NB4 (cell line): ENCODE measurements around the gene ADAMTS2.

Experiments
- MYC ChIP-seq: IDR thresholded peaks from 2 replicates; pipeline ENCODE4 v1.6.1; 2011; ENCODE audit warnings: low read depth, low read length
- POLR2A ChIP-seq: IDR thresholded peaks from 2 replicates; pipeline ENCODE4 v1.6.1; 2011; ENCODE audit warnings: mild to moderate bottlenecking; ENCODE audit not compliant: insufficient read length; ENCODE audit errors: extremely low read depth
- TF ChIP-seq, protein P1 (sequence below): IDR thresholded peaks from one replicate; pipeline ENCODE4 v1.5.1; 2012; ENCODE audit warnings: low read depth, low read length
- TF ChIP-seq, protein P2 (sequence below): IDR thresholded peaks from 2 replicates; pipeline ENCODE4 v1.6.1; 2011; ENCODE audit warnings: low read depth, low read length

DNA sequence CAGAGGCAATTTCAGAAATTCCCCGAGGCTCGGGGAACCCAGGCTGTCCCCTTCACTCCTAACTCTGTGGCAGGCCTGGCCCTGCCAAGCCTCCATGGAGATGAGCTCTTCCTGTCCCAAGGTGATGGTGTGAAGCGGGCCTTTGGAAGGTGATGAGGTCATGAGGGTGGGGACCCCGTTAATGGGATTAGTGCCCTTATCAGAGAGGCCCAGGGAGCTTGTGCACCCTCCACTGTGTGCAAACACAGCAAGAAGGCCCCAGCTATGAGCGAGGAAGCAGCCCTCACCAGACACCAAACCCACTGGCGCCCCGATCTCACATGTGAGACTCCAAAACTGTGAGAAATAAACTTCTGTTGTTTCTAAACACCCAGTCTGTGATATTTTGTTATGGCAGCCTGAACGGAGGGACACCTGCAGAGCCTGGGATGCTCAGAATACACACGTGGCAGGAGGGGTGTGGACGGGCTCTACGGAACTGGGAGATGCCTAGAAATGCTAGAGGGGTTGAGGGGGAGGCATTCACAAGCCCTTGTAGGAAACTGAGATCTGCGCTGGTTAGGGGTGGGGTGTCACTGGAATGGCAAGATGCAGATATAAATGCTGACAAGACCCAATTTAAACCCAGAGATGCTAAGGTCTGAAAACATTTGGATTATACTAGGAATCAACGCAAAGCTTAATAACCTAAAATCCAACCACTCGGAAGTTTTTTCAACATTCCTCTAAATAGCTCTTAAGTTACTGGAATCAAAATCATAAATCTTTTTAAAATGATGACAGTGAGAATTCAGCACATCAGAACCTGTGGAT is 46.9 kb downstream of the ADAMTS2 start:
- no peak for TF ChIP-seq POLR2A
- TF ChIP-seq, protein P1, sequence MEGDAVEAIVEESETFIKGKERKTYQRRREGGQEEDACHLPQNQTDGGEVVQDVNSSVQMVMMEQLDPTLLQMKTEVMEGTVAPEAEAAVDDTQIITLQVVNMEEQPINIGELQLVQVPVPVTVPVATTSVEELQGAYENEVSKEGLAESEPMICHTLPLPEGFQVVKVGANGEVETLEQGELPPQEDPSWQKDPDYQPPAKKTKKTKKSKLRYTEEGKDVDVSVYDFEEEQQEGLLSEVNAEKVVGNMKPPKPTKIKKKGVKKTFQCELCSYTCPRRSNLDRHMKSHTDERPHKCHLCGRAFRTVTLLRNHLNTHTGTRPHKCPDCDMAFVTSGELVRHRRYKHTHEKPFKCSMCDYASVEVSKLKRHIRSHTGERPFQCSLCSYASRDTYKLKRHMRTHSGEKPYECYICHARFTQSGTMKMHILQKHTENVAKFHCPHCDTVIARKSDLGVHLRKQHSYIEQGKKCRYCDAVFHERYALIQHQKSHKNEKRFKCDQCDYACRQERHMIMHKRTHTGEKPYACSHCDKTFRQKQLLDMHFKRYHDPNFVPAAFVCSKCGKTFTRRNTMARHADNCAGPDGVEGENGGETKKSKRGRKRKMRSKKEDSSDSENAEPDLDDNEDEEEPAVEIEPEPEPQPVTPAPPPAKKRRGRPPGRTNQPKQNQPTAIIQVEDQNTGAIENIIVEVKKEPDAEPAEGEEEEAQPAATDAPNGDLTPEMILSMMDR = no peak
- TF ChIP-seq, protein P2, sequence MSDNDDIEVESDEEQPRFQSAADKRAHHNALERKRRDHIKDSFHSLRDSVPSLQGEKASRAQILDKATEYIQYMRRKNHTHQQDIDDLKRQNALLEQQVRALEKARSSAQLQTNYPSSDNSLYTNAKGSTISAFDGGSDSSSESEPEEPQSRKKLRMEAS = no peak
- no peak for TF ChIP-seq MYC
